Posterior cingulate gyrus (tissue), 11 donors: ENCODE data around the gene NFATC3.
A peak's percentile ranks its signal among the peaks of the same experiment; 100 is the strongest.

ENCODE experiments used
- DNase-seq, 10 donors: peaks; one replicate each; pipeline versions ENCODE4 v3.0.0 to v3.0.0-alpha.2; 2020 to 2021; ENCODE audit warnings: mixed read lengths in 3 of 10
- intact Hi-C: fragments of 100-400 bp; cut with DNase I; formaldehyde crosslinking; loops from one replicate; pipeline ENCODE4 v1.15.1; 2023

Gene NFATC3

DNA sequence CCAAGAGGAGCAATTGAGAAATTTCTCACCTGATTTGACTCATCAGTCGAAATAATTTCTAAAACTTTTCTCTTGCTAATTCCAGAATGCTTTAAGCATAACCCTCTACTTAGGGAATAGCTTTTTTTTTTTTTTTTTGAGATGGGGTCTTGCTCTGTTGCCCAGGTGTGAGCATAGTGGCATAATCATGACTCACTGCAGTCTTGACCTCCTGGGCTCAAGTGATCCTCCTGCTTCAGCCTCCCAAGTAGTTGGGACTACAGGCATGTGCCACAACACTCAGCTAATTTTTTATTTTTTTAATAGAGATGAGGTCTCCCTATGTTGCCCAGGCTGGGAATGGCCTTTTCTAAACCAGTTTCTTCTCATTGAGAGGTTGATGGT is 13.7 kb upstream of the NFATC3 start:
- intact Hi-C loops = no loop called here
- DNase-seq = no peak

DNA sequence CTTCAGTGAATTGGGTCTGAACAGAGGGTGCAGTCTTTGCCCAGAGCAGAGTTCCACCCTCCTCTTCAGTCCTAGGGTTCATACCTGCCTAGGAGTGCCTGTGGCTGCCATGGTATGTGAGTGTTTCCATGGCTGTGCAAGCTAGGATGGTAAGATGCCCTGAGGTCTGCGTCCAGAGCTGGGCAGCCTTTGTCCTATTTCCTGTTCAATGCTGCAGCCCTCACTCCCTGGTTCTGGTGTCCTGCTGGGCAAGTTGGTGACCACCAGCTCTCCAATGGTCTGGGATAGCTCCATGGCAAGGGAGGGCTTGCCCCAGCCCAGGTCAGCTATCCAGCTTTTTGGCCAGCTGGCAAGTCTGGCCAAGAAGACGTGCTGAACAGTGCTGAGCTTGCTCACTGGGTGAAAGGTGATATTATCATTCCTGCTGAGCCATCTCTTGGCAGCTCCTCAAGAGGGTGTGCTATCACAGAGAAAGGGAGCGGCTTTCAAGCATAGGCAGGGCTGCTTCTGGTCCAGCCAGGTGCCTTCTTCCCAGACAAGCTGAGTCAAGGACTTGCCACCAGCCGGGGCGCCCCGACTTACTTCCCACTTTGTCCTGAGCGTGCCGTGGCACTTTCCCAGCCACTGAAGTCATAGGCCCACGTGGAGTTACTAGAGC is 13.0 kb upstream of the NFATC3 start:
- no peak for DNase-seq
- intact Hi-C loops = no loop called here

DNA sequence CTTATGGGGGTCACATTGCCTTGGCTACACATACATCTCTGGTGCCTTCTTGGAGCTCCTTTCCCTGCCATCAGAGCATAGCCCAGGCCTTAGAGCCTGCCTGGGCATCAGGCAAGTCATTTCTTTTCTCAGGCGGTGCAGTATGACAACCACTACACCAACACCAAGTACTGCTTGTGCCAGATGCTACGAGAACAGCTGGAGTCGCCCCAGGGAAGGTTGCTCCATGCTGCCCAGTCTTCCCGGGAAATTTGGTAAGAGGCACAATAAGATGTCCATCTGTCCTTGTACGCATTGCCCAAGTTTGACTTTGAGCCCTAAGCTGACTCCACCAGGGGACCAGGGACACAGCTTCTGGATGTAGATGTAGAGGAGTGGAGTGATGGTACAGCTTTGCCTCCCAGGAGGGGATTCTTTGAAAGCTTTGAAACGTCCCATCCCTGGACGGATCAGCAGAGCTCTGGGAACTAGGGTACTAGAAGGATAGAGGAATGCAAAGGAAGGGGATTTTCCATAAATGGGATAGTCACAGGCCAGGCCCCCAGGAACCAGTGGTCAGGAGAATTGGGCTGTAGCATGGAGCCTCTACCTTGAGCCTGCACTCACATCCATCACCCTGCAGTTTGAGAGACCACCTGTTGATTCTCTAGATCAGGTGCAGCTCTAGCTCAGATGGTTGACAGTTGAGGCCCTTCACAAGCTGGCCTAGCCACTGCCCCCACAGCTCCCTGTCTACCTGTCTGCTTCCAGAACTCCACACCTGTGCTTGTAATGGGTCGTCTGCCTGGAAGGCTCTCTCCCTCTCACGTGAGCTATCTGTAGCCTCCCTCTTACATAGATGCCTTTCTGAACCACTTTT is 11.0 kb upstream of the NFATC3 start:
- no peak for DNase-seq
- intact Hi-C loops = no loop called here

DNA sequence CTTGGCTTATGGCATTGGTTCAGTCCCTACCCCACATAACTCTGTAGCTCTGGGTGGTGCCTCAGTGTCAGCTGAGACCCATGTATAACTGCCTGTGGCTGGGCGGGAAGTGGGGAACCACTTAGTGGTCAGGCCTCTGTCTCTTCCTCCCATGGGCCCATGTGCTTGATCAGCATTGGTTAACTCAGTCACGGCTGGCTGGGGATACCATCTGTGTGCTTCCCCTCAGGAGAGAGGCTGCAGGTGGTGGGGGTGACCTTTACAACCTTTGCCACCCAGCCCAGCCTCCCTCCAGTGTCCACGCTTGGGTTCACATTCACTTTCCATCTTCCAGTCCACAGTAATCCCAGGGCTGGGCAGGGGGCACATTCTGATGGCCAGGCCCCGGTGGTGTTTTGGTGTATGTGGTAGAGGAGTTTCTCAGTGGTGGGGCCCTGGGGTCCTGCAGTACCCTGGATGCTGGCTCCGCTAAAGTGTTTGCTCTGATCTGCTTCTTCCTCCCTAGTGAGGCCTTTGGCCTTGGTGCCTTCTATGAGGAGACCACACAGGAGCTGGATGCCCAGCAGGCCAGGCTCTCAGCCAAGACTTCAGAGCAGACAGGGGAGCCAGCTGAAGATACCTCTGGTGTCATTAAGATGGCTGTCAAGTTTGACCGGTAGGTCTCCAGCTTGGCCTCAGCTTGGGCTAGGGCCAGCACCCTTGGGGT is 10.2 kb upstream of the NFATC3 start:
- no peak for DNase-seq
- intact Hi-C loops = no loop called here

DNA sequence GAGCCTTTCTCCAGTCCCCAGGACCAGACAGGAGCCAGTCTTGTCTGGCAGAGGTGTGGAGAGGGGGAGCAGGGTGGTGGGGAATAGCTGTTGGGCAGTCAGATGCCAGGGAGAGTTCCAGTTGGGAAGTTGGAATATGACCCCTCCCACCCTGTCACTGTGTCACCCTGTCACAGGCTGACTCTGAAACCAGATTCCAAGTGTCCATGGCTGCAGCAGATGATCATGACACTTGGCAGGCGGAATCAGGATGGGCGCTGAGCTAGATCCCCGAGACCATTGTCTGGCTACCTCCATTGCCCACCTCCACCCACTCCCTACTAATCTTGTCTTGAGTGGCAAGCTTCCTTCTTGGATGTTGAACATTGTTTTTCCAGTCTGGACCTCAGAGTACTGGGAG is 9.2 kb upstream of the NFATC3 start:
- no peak for DNase-seq
- intact Hi-C loops = no loop called here

DNA sequence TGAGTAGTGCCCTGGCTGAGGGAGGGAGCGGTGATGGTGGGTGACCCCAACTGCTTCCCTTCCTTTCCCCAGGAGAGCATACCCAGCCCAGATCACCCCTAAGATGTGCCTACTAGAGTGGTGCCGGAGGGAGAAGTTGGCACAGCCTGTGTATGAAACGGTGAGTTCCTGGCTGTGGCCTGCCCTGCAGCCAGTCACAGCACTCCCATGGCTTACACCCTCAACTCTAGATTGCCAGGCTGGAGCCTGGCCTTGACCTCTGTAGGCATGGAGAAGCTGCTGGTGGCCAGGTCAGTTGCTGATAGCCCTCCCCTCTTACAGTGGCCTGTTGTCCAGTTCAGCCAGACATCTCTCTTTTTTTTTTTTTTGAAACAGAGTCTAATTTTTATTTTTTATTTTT is 8.6 kb upstream of the NFATC3 start:
- intact Hi-C loops = no loop called here
- DNase-seq = no peak

DNA sequence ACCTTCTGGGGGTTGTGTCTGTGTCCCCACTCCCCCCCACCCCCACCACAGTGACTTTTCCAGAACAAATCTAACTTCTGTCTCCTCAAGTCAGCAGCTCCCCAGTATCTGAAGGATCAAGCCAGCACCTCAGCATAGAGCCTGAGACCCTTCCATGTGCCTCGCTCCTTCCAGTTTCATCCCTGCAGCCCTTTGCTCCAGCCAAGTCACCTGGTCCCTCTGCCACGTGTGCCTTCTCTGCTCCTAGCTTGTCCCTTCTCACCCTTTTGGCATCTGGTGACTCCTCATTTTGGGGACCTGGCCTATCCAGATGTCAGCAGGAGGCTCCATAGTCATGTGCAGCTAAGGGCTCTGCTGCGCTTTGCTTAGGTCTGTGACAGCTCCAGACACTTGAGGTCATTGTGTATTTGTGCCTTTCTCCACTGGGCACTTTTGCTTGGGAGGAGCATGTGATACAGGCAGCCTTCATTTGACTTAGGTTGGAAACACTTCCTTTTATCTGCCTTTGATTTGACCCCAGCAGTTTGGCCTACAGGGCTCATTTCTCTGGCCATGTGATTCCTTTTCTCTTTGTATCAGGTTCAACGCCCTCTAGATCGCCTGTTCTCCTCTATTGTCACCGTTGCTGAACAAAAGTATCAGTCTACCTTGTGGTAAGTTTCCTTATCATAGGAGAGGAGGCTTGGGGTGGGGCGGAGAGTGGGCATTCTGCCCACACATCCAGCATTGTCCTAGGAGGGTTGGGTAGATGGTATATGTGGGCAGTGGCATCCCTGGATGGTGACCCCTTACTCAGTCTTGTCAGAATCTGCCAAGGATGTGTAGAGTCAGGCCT is 7.1 kb upstream of the NFATC3 start:
- no peak for DNase-seq
- intact Hi-C loops = no loop called here

DNA sequence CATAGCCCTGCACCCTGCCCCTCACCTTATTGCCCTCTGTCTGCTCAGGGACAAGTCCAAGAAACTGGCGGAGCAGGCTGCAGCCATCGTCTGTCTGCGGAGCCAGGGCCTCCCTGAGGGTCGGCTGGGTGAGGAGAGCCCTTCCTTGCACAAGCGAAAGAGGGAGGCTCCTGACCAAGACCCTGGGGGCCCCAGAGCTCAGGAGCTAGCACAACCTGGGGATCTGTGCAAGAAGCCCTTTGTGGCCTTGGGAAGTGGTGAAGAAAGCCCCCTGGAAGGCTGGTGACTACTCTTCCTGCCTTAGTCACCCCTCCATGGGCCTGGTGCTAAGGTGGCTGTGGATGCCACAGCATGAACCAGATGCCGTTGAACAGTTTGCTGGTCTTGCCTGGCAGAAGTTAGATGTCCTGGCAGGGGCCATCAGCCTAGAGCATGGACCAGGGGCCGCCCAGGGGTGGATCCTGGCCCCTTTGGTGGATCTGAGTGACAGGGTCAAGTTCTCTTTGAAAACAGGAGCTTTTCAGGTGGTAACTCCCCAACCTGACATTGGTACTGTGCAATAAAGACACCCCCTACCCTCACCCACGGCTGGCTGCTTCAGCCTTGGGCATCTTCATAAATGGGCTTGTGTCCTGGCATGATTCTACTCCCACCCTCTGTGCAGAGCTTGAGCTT is 6.3 kb upstream of the NFATC3 start:
- intact Hi-C loops = no loop called here
- no peak for DNase-seq

DNA sequence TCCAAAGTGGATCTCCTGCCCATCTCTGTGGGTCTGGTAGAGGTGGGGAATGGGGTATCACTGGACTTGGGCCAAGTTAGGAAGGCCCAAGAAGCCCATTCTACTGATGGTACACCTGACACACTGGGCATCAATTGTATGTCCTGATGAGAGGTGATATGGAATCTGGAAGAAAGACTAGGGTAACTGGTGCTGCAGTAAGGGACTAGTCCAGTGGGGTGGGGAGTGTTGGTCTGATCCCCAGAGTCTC is 5.9 kb upstream of the NFATC3 start:
- no peak for DNase-seq
- intact Hi-C loops = no loop called here

DNA sequence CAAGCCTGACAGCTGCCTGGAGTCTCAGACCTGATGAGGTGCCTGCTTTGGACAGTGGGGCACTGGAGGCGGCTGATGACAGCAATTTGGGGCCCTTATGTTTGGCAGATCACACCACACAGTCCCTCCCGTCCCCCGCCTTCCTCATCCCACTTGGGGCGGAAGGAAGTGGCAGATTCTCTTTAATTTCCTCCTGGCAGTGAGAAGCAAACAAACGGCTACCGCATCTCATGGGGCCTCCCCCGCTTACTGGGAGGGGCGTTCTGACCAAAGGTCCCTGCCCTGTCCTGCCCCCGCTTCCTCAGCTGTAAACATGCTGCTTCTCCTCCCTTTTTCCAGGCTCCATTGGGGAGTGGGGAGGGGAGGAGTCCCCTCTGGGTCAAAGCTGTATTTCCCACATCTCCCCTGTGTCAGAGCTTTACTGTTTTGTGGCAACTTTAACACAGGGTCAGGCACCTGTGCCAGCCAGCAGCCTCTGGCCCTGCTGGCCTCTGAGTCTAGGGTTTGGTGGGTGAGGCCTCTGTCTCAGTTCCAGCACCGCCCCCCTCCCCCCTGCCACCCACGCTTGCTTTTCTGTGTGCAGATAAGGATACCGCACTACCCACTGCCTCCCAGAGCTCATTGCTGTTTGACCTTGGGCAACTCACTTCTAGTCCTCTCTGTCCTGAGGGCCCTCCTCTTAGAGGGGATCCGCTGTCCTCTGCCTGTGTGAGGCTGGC is 5.4 kb upstream of the NFATC3 start:
- peak in 1 of 10 donors; percentile 36 for DNase-seq
- intact Hi-C loops = loop anchor here (10.0 kb wide), 1 partner anchor 235 kb away; the partner anchor contains the start of genes PRMT7 and SLC7A6OS

DNA sequence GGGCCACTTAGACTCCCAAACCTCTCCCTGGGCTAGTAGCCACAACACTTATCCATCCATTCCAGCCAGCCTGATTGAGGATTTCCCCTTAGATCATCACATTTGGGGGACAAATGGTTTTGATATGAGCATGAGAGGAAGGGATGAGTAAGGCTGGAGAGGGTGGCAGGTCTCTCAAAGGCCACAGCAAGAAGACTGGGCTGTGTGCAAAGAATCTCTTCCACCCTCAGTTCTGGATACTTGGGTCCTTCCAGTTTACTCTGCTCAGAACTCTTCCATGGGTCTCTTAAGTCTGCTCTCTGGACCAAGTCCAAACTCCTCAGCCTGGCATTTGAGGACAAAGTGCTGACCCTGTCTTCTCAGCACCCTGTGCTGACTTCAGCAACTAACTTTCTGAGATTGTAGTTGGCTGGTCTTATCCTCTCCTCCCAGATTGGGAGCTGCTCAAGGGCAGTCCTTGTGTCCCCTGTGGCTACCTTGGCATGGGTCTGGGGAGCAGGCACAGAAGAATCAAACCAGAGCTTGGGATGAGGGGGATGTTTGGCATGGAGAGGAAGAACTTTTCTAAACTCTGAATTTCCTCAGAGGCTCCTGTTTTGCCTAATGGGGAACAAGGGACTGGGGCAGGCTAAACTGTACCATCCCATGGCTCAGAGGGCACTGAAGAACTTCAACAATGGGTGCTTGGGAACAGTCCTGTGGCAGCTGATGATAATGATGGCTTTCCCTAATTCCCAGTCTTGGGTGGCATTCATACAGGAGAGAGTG is 3.1 kb upstream of the NFATC3 start:
- intact Hi-C loops = loop anchor here (10.0 kb wide), 1 partner anchor 233 kb away; the partner anchor contains the start of genes PRMT7 and SLC7A6OS
- no peak for DNase-seq

DNA sequence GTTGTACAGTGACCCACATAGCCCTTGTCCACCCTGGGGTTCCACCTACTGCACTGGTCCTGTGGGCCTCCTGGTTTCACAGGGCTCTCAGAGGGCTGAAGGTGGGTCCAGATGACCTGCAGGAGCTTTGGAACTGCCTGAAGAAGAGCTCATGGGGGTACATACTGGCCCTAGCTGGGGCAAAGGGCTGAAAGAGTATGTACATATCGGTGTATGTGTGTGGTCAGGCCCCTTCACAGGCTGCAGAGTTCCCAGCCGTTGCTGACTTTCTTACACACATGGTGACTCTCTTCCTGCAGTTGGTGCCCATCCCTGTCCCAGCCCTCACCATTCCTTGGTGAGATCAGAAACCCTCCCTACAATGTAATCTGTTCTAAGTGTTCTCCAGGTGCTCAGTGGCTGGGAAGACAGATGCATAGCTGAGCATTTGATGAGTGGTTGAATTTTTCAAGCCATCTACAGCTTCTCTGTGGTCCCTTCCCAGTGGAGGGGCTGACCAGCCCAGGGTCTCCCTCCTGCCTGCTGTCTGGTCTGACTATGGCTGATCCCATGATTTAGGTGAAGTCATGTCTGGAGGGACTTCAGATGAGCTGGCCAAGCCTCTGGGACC is 2.4 kb upstream of the NFATC3 start:
- DNase-seq = no peak
- intact Hi-C loops = loop anchor here (10.0 kb wide), 1 partner anchor 232 kb away; the partner anchor contains the start of genes PRMT7 and SLC7A6OS

DNA sequence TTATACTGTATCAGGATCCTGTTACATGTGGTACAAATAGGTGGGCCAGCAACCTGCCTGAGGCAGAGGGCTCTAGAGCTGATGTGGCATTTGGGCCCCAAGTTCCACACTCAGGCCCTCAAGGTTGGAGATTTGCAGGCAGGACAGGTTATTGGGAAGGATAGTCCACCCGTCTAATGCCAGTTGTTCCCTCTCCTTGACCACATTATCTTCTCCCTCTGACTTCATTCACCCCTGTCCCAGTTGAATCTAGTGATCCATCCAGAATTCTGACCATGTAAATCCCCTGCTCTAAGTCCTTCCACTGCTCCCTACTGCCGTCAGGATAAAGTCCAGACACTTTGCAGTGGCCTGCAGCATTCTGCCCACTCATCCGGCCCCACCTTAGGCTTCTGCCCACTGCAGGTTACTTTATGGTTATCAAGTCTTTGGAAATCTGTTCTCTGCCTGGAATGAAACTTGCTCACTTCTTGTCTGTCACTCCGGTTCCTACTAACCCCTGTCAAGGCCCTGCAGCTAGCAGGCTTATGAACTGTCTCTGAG is 1.9 kb upstream of the NFATC3 start:
- intact Hi-C loops = loop anchor here (10.0 kb wide), 1 partner anchor 231 kb away; the partner anchor contains the start of genes PRMT7 and SLC7A6OS
- no peak for DNase-seq

DNA sequence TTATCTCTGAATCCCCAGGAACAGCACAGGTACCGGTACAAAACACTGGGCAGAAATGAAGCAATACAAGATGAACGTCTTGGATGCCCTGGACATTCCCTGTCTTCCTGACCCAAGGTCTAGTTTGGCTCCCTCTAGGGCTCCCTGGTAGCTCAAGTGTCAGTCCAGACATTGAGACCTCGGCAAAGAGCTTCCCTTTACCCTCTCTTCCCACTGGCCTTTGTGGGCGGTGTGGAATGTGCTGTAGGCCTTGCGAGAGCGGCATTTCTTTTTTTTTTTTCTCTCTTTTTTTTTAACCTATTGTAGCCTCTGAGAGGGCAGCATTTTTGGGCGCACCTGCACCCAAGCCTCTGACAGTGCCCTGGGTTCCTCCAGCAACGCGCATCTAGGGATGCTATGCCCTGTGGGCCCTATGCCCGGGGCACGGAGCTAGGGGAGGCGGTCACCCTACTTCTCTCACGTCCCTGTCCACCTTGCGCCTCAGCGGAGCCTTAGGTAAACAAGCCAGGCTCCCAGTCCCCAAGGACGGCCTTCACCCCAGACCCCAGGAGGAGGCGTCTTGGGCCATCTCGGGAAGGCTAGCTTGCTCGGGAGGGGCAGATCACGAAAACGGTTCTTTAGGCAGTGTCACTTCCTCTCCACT is 1.2 kb upstream of the NFATC3 start:
- intact Hi-C loops = loop anchor here (10.0 kb wide), 1 partner anchor 231 kb away; the partner anchor contains the start of genes PRMT7 and SLC7A6OS
- DNase-seq = no peak

DNA sequence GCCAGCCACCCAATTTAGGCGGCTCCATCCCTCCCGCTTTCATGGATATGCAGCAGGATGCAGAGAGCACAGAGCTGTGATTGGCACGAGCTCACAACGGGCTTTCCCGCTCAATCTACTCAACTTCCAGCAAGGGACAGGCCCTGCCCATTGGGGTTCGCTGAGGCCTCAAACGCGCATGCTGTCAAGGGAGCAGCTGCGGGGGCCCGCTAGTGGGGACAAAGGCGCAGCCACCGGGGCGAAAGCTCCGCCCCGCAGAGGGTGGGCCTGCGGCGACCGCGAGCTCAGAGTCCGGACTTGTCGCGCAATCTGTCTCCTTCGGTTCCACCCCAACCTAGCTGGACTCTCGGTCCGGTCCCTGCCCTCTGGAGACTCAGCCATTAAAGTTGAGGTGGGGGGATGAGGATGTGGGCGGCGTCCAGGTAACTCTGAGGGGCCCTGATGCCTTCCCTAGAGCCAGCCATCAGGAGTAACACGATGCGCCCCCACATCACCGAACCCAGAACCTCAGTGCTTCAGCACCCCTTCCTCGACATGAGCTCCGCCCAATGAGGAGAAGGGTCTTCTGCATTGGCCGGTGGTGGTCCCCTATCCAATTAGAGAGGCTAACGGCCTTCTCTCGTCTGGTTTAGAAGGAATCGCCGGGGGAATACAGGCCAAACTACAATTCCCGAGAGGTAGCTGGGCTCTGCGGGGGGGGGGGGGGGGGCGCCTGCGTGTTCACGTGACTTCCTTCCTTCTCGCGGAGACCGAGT is 489 bp upstream of the NFATC3 start:
- DNase-seq = peak; percentile 86 to 99 (median 94)
- intact Hi-C loops = loop anchor here (10.0 kb wide), 1 partner anchor 230 kb away; the partner anchor contains the start of genes PRMT7 and SLC7A6OS

DNA sequence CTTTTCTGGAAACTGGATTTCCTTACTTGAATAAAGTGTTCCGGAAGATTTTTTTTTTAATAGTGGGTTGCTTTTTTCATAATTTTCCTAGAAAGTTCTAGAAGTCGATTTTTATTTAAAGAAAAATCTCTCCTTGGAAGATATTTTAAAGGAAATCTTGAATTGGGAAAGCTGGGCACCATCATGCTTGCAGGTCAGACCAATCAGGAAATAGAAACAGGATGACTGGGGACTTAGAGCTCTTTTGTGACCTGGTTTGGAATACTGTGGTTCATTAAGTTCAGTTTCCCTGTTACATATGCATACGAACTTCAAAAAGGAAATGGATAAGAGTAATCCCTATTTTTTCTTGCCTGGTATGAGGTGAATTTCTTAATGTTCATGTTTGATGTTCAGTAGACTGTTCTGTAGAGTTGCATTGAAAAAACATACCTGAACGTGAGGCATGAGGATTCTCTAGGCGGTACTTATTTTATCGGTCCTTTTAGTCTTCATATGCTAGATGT is 1.2 kb downstream of the NFATC3 start:
- intact Hi-C loops = loop anchor here (10.0 kb wide), 1 partner anchor 228 kb away; the partner anchor contains the start of genes PRMT7 and SLC7A6OS
- DNase-seq = no peak
